ENCODE results near the gene HRH2.

GRCh38 chr5:175685701-175686350, 28.0 kb downstream of the HRH2 start:
- TF ChIP-seq CUX1 (CRISPR knock-in tag; IDR thresholded peaks at IDR 0.05) (no peak), HEY1 (CRISPR knock-in tag; IDR thresholded peaks at IDR 0.05; ENCODE audit: borderline replicate concordance) (no peak), CTCF (IDR thresholded peaks at IDR 0.05 in 2 of 3, conservative IDR thresholded peaks at IDR 0.05 in 1 of 3; ENCODE audit: insufficient read depth in 2 of 3, low read depth in 1 of 3, low read length in 3 of 3) (no peak), YY1 (IDR thresholded peaks at IDR 0.05; ENCODE audit: borderline replicate concordance in 1 of 3, control insufficient read depth in 1 of 3, extremely low read depth in 1 of 3, insufficient read depth in 3 of 3, insufficient read length in 1 of 3, insufficient replicate concordance in 2 of 3, low read depth in 1 of 3, low read length in 2 of 3) (no peak), TARDBP (IDR thresholded peaks at IDR 0.05) (no peak), SMC3 (conservative IDR thresholded peaks at IDR 0.05; ENCODE audit: insufficient read depth, low read depth, low read length) (no peak), POLR2A (conservative IDR thresholded peaks at IDR 0.05) (no peak), BRF1 (IDR thresholded peaks at IDR 0.05; ENCODE audit: borderline replicate concordance, extremely low read depth, insufficient read length) (no peak), MLX (CRISPR knock-in tag; conservative IDR thresholded peaks at IDR 0.05) (no peak), EGR1 (conservative IDR thresholded peaks at IDR 0.05) (no peak), ATF7 (IDR thresholded peaks at IDR 0.05) (no peak), ETV1 (tag; conservative IDR thresholded peaks at IDR 0.05; ENCODE audit: low read depth) (no peak), NONO (IDR thresholded peaks at IDR 0.05; ENCODE audit: low read depth in 2 of 2, low read length in 1 of 2) (no peak)
